Body of pancreas (tissue), 4 donors: ENCODE measurements around the gene GYS1. TPM values are rescaled to one million over a fixed set of nuclear protein-coding genes. Genes with fewer than 3 reads are reported as not detected.
A peak's percentile ranks its signal among the peaks of the same experiment; 100 is the strongest.

Source experiments
- ATAC-seq: fragments of 150-250 bp; one replicate; pipeline ENCODE4 v1.9.1; 2016
- DNase-seq, 4 donors: peaks; one replicate each; pipeline ENCODE4 v3.0.0-alpha.2; 2019
- H3K27ac ChIP-seq, 4 donors: fragments of 200-600 bp; sonication (generic); 1 replicate in 3 of 4; 2 replicates in 1 of 4; pipeline versions ENCODE4 v1.5.1 to v1.6.1; 2016 to 2019; ENCODE audit warnings: mild to moderate bottlenecking in 1 of 4, mixed read lengths in 1 of 4, moderate library complexity in 1 of 4
- H3K27me3 ChIP-seq, 2 donors: fragments of 200-600 bp; sonication (generic); one replicate each; pipeline ENCODE4 v1.6.0; 2016; ENCODE audit warnings: mild to moderate bottlenecking in 1 of 2
- H3K36me3 ChIP-seq, 2 donors: fragments of 200-600 bp; sonication (generic); replicated peaks in 1 of 2; 2 replicates each; pipeline ENCODE4 v1.5.1; 2016; ENCODE audit warnings: low read depth in 2 of 2; ENCODE audit not compliant: insufficient read depth in 1 of 2
- H3K4me1 ChIP-seq: fragments of 200-600 bp; sonication (generic); one replicate; pipeline ENCODE4 v1.6.0; 2016
- H3K4me3 ChIP-seq, 2 donors: fragments of 200-600 bp; sonication (generic); 1 replicate in 1 of 2; 2 replicates in 1 of 2; pipeline ENCODE4 v1.5.1; 2016 to 2019
- H3K9me3 ChIP-seq, 3 donors: fragments of 200-600 bp; sonication (generic); 1 replicate in 2 of 3; 2 replicates in 1 of 3; pipeline ENCODE4 v1.5.1; 2016
- CTCF ChIP-seq, 7 experiments: fragments of 450-650 bp in 4 of 7; fragments of 200-600 bp in 3 of 7; sonication (generic) in 3 of 7; IDR thresholded peaks; one replicate each; pipeline ENCODE4 v1.5.1; 2016 to 2019; ENCODE audit warnings: antibody characterized with exemption in 7 of 7
- POLR2A ChIP-seq, 3 donors: fragments of 450-650 bp; IDR thresholded peaks; one replicate each; pipeline ENCODE4 v1.6.1; 2016; ENCODE audit warnings: antibody characterized with exemption in 3 of 3, mild to moderate bottlenecking in 2 of 3
- WGBS, 2 donors: methylation state at CpG; one replicate each; pipeline ENCODE4 v1.1.5; 2017; 5-methylcytosine and 5-hydroxymethylcytosine counted together
- intact Hi-C: fragments of 100-400 bp; cut with DNase I; formaldehyde crosslinking; loops from one replicate; pipeline ENCODE4 v1.15.1; 2023
- total RNA-seq, 2 donors: library from RNA; depleted of rRNA; stranded (reverse); fragments of >200 nt; gene quantifications; one replicate each; pipeline ENCODE4 v1.1.0, GENCODE V29; 2016

The GYS1 gene
- total RNA-seq, 2 donors from 2014 or later, result 7.5 to 17.8 TPM

GRCh38 chr19:48962849-48963165 is 30.3 kb downstream of the GYS1 start:
- intact Hi-C loops, result no loop called here
- WGBS, 2 donors, result 59 to 61% methylated on average over 5 of the region's 7 CpGs
- no peak for ATAC-seq

GRCh38 chr19:48962029-48962848 is 30.9 kb downstream of the GYS1 start:
- intact Hi-C loops, result no loop called here

More at GRCh38 chr19:48962849-48963165, 30.3 kb downstream of the GYS1 start:
- peaks cover 39% of the 10 kb centered on the region for H3K4me1 ChIP-seq
- H3K27ac ChIP-seq, result peak overlapping the region in 2 of 4 donors; percentile 89 to 94
- no peak for DNase-seq
- H3K27me3 ChIP-seq, result no peaks in the 10 kb centered on the region
- no peak overlapping the region for H3K4me3 ChIP-seq
- TF ChIP-seq POLR2A (IDR thresholded peaks at IDR 0.05) (no peak), CTCF (IDR thresholded peaks at IDR 0.05) (no peak)
- H3K36me3 ChIP-seq, result no peaks in the 10 kb centered on the region
- no peaks in the 10 kb centered on the region for H3K9me3 ChIP-seq

GRCh38 chr19:48961673-48962028 is 31.5 kb downstream of the GYS1 start:
- H3K4me1 ChIP-seq, result peaks cover 32% of the 10 kb centered on the region
- 69 to 90% methylated on average over 5 to 11 of the region's 12 CpGs for WGBS, 2 donors
- no peak overlapping the region for H3K4me3 ChIP-seq
- no peaks in the 10 kb centered on the region for H3K27me3 ChIP-seq
- no peak for TF ChIP-seq POLR2A (IDR thresholded peaks at IDR 0.05)
- TF ChIP-seq CTCF (IDR thresholded peaks at IDR 0.05), result no peak
- DNase-seq, result no peak
- peak overlapping the region in 3 of 4 donors; percentile 26 to 89 (median 48) for H3K27ac ChIP-seq
- intact Hi-C loops, result no loop called here
- no peak for ATAC-seq
- no peaks in the 10 kb centered on the region for H3K9me3 ChIP-seq
- no peaks in the 10 kb centered on the region for H3K36me3 ChIP-seq

More at GRCh38 chr19:48962029-48962848, 30.9 kb downstream of the GYS1 start:
- no peak overlapping the region for H3K4me3 ChIP-seq
- TF ChIP-seq CTCF (IDR thresholded peaks at IDR 0.05) (no peak), POLR2A (IDR thresholded peaks at IDR 0.05) (peak in 1 of 3 donors; percentile 68)
- no peaks in the 10 kb centered on the region for H3K36me3 ChIP-seq
- peaks cover 38% of the 10 kb centered on the region for H3K4me1 ChIP-seq
- H3K27me3 ChIP-seq, result no peaks in the 10 kb centered on the region
- DNase-seq (peak; percentile 26 to 78 (median 41)), ATAC-seq (no peak)
- WGBS, 2 donors, result 56 to 84% methylated on average over 13 to 22 of the region's 22 CpGs
- no peaks in the 10 kb centered on the region for H3K9me3 ChIP-seq
- H3K27ac ChIP-seq, result peak overlapping the region in 3 of 4 donors; percentile 26 to 89 (median 48)

- intact Hi-C loops, result no loop called here
- no peak for ATAC-seq
- H3K27me3 ChIP-seq, result no peaks in the 10 kb centered on the region
- peaks cover 29% of the 10 kb centered on the region for H3K4me1 ChIP-seq
- H3K27ac ChIP-seq, result no peak overlapping the region
- H3K9me3 ChIP-seq, result no peaks in the 10 kb centered on the region
- TF ChIP-seq POLR2A (IDR thresholded peaks at IDR 0.05), result no peak
- no peak for TF ChIP-seq CTCF (IDR thresholded peaks at IDR 0.05)
- H3K36me3 ChIP-seq, result no peaks in the 10 kb centered on the region
- DNase-seq, result peak in 1 of 4 donors; percentile 24
- 89 to 96% methylated on average over 19 of the region's 19 CpGs for WGBS, 2 donors
- H3K4me3 ChIP-seq, result no peak overlapping the region
These were observed 32.0 kb downstream of the GYS1 start for GRCh38 chr19:48961051-48961649.
